Karpas-422 (cell line): ENCODE measurements around the gene MAPKBP1. TPM values are rescaled to one million over a fixed set of nuclear protein-coding genes. Genes with fewer than 3 reads are reported as not detected.

Experiments
- DNase-seq: peaks from one replicate; pipeline ENCODE4 v3.0.0-alpha.2; 2015
- H2AFZ ChIP-seq: fragments of 200-600 bp; sonication (generic); 2 replicates; pipeline ENCODE4 v1.6.1; 2014; ENCODE audit warnings: antibody characterized with exemption, low read length, mixed read lengths
- H3K27ac ChIP-seq: fragments of 200-600 bp; sonication (generic); 2 replicates; pipeline ENCODE4 v1.5.1; 2014; ENCODE audit warnings: mild to moderate bottlenecking, low read length, moderate library complexity
- H3K27me3 ChIP-seq: fragments of 200-600 bp; sonication (generic); 2 replicates; pipeline ENCODE4 v1.6.1; 2014; ENCODE audit warnings: low read length, mixed read lengths
- H3K36me3 ChIP-seq: fragments of 200-600 bp; sonication (generic); 2 replicates; pipeline ENCODE4 v1.6.1; 2014; ENCODE audit warnings: low read length, mixed read lengths; ENCODE audit not compliant: insufficient read depth
- H3K4me1 ChIP-seq: fragments of 200-600 bp; sonication (generic); 2 replicates; pipeline ENCODE4 v1.6.1; 2014; ENCODE audit warnings: mild to moderate bottlenecking, low read length, mixed read lengths
- H3K4me2 ChIP-seq: fragments of 200-600 bp; sonication (generic); 2 replicates; pipeline ENCODE4 v1.6.1; 2014; ENCODE audit warnings: low read length, low read depth, mild to moderate bottlenecking; ENCODE audit not compliant: poor library complexity, severe bottlenecking
- H3K4me3 ChIP-seq: fragments of 200-600 bp; sonication (generic); 2 replicates; pipeline ENCODE4 v1.5.1; 2014; ENCODE audit warnings: mild to moderate bottlenecking, antibody characterized with exemption, low read length, mixed read lengths
- H3K79me2 ChIP-seq: fragments of 200-600 bp; sonication (generic); 2 replicates; pipeline ENCODE4 v1.6.1; 2014; ENCODE audit warnings: mild to moderate bottlenecking, low read length, mixed read lengths
- H3K9ac ChIP-seq: fragments of 200-600 bp; sonication (generic); 2 replicates; pipeline ENCODE4 v1.6.0; 2014; ENCODE audit warnings: low read length
- H3K9me2 ChIP-seq: fragments of 200-600 bp; sonication (generic), shearing (Covaris generic); replicated peaks from 2 replicates; pipeline ENCODE4 v1.6.0; 2014; ENCODE audit warnings: mild to moderate bottlenecking, low read length, moderate library complexity; ENCODE audit not compliant: insufficient read depth
- H3K9me3 ChIP-seq: fragments of 300-700, 200-600 bp; sonication (generic); 2 replicates; pipeline ENCODE4 v1.6.1; 2014; ENCODE audit warnings: low read length, mixed read lengths
- H4K20me1 ChIP-seq: fragments of 200-600 bp; sonication (generic); 2 replicates; pipeline ENCODE4 v1.6.1; 2014; ENCODE audit warnings: mild to moderate bottlenecking, antibody characterized with exemption, low read length, low read depth; ENCODE audit not compliant: insufficient read depth
- total RNA-seq: library from RNA; depleted of rRNA; stranded (reverse); fragments of >200 nt; shearing (Covaris generic); gene quantifications from 2 replicates; pipeline ENCODE4 v1.2.3, GENCODE V29; 2014; ENCODE audit warnings: low replicate concordance

Gene MAPKBP1
- total RNA-seq, 1 experiment from 2014 or later: 17.8 TPM

- H3K9me3 ChIP-seq: no peaks in the 10 kb centered on the region
- H3K79me2 ChIP-seq: peaks cover 63% of the 10 kb centered on the region
- no peaks in the 10 kb centered on the region for H4K20me1 ChIP-seq
- H3K4me2 ChIP-seq: no peak overlapping the region
- no peak overlapping the region for H3K9ac ChIP-seq
- H3K27ac ChIP-seq: no peak overlapping the region
- no peak for DNase-seq
- H3K27me3 ChIP-seq: no peaks in the 10 kb centered on the region
- H3K4me1 ChIP-seq: peaks cover 3% of the 10 kb centered on the region; the same call in 1 of the 2 replicates
- H3K36me3 ChIP-seq: 0 out of 2 replicates have a peak, but pooled peaks cover 6% of the 10 kb centered on the region
- no peaks in the 10 kb centered on the region for H3K9me2 ChIP-seq
- no peak overlapping the region for H3K4me3 ChIP-seq
- H2AFZ ChIP-seq: no peak overlapping the region
These were observed 23.1 kb downstream of the MAPKBP1 start for GRCh38 chr15:41797201-41797944.

GRCh38 chr15:41798607-41799487, 24.6 kb downstream of the MAPKBP1 start:
- Histone ChIP-seq H3K4me3 (no peak overlapping the region), H3K27me3 (no peaks in the 10 kb centered on the region), H3K4me2 (no peak overlapping the region), H3K79me2 (peaks cover 52% of the 10 kb centered on the region), H3K27ac (no peak overlapping the region), H3K36me3 (0 out of 2 replicates have a peak, but pooled peaks cover 6% of the 10 kb centered on the region), H3K4me1 (peaks cover 3% of the 10 kb centered on the region; the same call in 1 of the 2 replicates), H2AFZ (no peak overlapping the region), H3K9ac (no peak overlapping the region), H4K20me1 (no peaks in the 10 kb centered on the region), H3K9me2 (no peaks in the 10 kb centered on the region), H3K9me3 (no peaks in the 10 kb centered on the region)
- DNase-seq: no peak

- H3K9ac ChIP-seq: no peak overlapping the region
- H2AFZ ChIP-seq: no peak overlapping the region
- no peaks in the 10 kb centered on the region for H3K9me3 ChIP-seq
- H3K4me1 ChIP-seq: peaks cover 3% of the 10 kb centered on the region; the same call in 1 of the 2 replicates
- H3K27ac ChIP-seq: no peak overlapping the region
- H3K4me2 ChIP-seq: no peak overlapping the region
- H4K20me1 ChIP-seq: no peaks in the 10 kb centered on the region
- H3K27me3 ChIP-seq: no peaks in the 10 kb centered on the region
- DNase-seq: no peak
- H3K79me2 ChIP-seq: peaks cover 46% of the 10 kb centered on the region
- no peak overlapping the region for H3K4me3 ChIP-seq
- 0 out of 2 replicates have a peak, but pooled peaks cover 6% of the 10 kb centered on the region for H3K36me3 ChIP-seq
- no peaks in the 10 kb centered on the region for H3K9me2 ChIP-seq
These were observed 25.2 kb downstream of the MAPKBP1 start for GRCh38 chr15:41799488-41799805.

GRCh38 chr15:41801185-41801584, 26.9 kb downstream of the MAPKBP1 start:
- no peaks in the 10 kb centered on the region for H3K27me3 ChIP-seq
- no peak for DNase-seq
- no peaks in the 10 kb centered on the region for H4K20me1 ChIP-seq
- no peak overlapping the region for H3K4me3 ChIP-seq
- no peak overlapping the region for H3K27ac ChIP-seq
- H3K9me3 ChIP-seq: no peaks in the 10 kb centered on the region
- H3K9ac ChIP-seq: no peak overlapping the region
- 0 out of 2 replicates have a peak, but pooled peaks cover 6% of the 10 kb centered on the region for H3K36me3 ChIP-seq
- peaks cover 32% of the 10 kb centered on the region for H3K79me2 ChIP-seq
- no peak overlapping the region for H2AFZ ChIP-seq
- no peak overlapping the region for H3K4me2 ChIP-seq
- 0 out of 2 replicates have a peak, but pooled peaks cover 3% of the 10 kb centered on the region for H3K4me1 ChIP-seq
- H3K9me2 ChIP-seq: no peaks in the 10 kb centered on the region

GRCh38 chr15:41801850-41802455, 27.7 kb downstream of the MAPKBP1 start:
- Histone ChIP-seq H3K4me2 (no peak overlapping the region), H3K9me2 (no peaks in the 10 kb centered on the region), H4K20me1 (no peaks in the 10 kb centered on the region), H3K4me1 (0 out of 2 replicates have a peak, but pooled peaks cover 3% of the 10 kb centered on the region), H3K36me3 (0 out of 2 replicates have a peak, but pooled peaks cover 6% of the 10 kb centered on the region), H3K27ac (no peak overlapping the region), H3K4me3 (no peak overlapping the region), H3K79me2 (peaks cover 26% of the 10 kb centered on the region), H3K9ac (no peak overlapping the region), H2AFZ (no peak overlapping the region), H3K9me3 (no peaks in the 10 kb centered on the region), H3K27me3 (no peaks in the 10 kb centered on the region)
- no peak for DNase-seq

DNA sequence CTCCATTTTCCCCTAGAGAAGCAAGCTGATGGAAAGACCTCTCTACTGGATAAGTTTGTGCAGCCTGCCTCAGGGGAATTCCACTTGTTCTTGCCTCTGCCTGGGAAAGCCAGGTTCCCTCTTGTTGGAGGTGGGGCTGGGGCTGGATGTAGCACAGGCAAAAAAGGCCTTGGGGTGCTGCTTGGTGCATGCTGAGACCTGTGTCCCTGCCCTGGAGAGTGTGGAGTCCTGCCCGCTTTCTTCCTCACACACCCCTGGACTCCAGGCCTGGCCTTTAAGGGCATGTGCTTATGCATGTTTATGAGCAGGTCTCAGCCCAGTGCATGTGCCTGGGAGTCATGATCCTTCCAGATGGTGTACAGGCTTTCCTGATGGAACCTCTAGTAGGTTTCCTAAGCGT, 30.1 kb downstream of the MAPKBP1 start:
- peaks cover 11% of the 10 kb centered on the region for H3K4me1 ChIP-seq
- H3K36me3 ChIP-seq: 0 out of 2 replicates have a peak, but pooled peaks cover 6% of the 10 kb centered on the region
- no peaks in the 10 kb centered on the region for H3K9me3 ChIP-seq
- no peaks in the 10 kb centered on the region for H3K27me3 ChIP-seq
- H3K9ac ChIP-seq: no peak overlapping the region
- no peak overlapping the region for H3K4me3 ChIP-seq
- no peaks in the 10 kb centered on the region for H3K9me2 ChIP-seq
- H2AFZ ChIP-seq: no peak overlapping the region
- H3K4me2 ChIP-seq: no peak overlapping the region
- H4K20me1 ChIP-seq: no peaks in the 10 kb centered on the region
- H3K79me2 ChIP-seq: peaks cover 14% of the 10 kb centered on the region
- H3K27ac ChIP-seq: no peak overlapping the region
- no peak for DNase-seq

GRCh38 chr15:41804916-41805666, 30.8 kb downstream of the MAPKBP1 start:
- Histone ChIP-seq H2AFZ (no peak overlapping the region), H3K27me3 (no peaks in the 10 kb centered on the region), H3K27ac (no peak overlapping the region), H3K79me2 (peaks cover 6% of the 10 kb centered on the region), H3K9me3 (no peaks in the 10 kb centered on the region), H3K4me1 (peaks cover 15% of the 10 kb centered on the region), H3K36me3 (0 out of 2 replicates have a peak, but pooled peaks cover 6% of the 10 kb centered on the region), H4K20me1 (no peaks in the 10 kb centered on the region), H3K4me2 (no peak overlapping the region), H3K9ac (no peak overlapping the region), H3K9me2 (no peaks in the 10 kb centered on the region), H3K4me3 (no peak overlapping the region)
- DNase-seq: no peak
